AG10803 (cell line): ENCODE measurements around the gene SEC14L3.

Source experiments
- DNase-seq: peaks from one replicate; pipeline ENCODE4 v3.0.0; 2010; ENCODE audit warnings: low read depth
- H3K4me3 ChIP-seq: 2 replicates; pipeline ENCODE4 v1.5.1; 2011; ENCODE audit warnings: mild to moderate bottlenecking, low read length, control low read depth
- TF ChIP-seq, protein P1 (sequence below): conservative IDR thresholded peaks from 2 replicates; pipeline ENCODE4 v1.5.1; 2011; ENCODE audit warnings: mild to moderate bottlenecking, low read length, control low read depth, inconsistent platforms

SEC14L3 gene

DNA sequence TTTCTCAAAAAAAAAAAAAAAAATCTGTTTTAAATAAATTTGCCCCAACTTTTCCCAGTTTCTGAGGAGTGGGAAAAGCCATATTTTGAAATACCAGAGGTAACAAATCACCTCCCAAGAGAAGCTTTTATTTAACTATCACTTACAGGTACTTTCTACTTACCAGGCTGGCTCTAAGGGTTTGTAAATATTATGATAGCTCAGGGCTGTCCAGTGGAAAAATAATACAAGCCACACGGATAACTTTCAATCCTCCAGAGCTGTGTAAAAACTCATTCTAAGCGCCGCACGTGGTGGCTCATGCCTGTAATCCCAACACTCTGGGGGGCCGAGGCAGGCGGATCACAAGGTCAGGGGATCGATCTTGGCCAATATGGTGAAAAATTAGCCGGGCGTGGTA is 39.3 kb upstream of the SEC14L3 start:
- H3K4me3 ChIP-seq = no peak overlapping the region
- DNase-seq = no peak
- TF ChIP-seq, protein P1, sequence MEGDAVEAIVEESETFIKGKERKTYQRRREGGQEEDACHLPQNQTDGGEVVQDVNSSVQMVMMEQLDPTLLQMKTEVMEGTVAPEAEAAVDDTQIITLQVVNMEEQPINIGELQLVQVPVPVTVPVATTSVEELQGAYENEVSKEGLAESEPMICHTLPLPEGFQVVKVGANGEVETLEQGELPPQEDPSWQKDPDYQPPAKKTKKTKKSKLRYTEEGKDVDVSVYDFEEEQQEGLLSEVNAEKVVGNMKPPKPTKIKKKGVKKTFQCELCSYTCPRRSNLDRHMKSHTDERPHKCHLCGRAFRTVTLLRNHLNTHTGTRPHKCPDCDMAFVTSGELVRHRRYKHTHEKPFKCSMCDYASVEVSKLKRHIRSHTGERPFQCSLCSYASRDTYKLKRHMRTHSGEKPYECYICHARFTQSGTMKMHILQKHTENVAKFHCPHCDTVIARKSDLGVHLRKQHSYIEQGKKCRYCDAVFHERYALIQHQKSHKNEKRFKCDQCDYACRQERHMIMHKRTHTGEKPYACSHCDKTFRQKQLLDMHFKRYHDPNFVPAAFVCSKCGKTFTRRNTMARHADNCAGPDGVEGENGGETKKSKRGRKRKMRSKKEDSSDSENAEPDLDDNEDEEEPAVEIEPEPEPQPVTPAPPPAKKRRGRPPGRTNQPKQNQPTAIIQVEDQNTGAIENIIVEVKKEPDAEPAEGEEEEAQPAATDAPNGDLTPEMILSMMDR = no peak

DNA sequence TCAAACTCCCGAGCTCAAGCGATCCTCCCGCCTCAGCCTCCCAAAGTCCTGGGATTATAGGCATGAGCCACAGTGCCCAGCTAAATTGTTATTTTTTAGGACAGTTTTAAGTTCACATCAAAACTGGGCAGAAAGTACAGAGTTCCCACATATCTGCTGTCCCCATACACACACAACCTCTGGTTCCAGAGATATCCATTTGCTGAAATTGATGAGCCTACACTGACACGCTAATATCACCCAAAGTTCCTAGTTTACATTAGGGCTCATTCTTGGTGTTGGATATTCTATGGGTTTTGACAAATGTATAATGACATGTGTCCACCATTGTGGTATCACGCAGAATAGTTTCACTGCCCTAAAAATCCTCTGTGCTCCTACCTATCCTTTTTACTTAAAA is 36.4 kb upstream of the SEC14L3 start:
- H3K4me3 ChIP-seq = no peak overlapping the region
- TF ChIP-seq, protein P1 = no peak
- no peak for DNase-seq

DNA sequence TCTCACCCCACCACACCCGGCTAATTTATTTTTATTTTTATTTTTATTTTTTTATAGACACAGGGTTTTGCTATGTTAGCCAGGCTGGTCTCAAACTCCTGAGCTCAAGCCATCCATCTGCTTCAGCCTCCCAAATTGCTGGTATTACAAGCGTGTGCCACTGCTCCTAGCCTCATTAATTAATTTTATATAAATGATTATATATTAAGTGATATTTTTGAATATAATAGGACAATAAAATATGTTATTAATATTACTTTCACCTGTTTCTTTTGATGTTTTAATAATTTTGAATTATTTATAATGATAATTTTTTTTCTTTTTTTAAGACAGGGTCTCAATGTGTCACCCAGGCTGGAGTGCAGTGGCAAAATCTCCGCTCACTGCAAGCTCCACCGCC is 35.9 kb upstream of the SEC14L3 start:
- no peak for DNase-seq
- no peak overlapping the region for H3K4me3 ChIP-seq
- TF ChIP-seq, protein P1 = no peak

DNA sequence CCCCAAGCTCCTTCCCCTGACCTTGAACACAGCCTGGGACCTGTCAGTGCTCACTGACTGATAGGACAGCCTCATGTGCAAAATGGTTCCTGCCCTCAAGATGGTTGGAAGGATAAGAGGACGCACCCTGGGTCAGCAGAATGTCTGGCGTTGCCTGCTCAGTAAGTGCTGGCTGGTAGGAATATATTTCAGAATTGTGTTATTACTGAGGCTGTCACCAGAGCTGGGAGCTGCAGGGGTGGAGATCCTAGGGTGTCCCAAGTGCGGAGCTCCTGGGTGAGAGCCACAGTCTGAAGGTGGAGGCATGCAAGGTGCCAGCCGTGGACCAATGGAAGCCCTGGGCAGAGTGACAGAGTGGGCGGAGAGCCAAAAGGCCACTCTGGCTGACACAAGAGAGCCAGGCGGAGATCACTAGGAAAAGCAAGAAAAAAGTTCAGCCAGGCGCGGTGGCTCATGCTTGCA is 34.7 kb upstream of the SEC14L3 start:
- DNase-seq = no peak
- no peak overlapping the region for H3K4me3 ChIP-seq
- TF ChIP-seq, protein P1 = no peak

DNA sequence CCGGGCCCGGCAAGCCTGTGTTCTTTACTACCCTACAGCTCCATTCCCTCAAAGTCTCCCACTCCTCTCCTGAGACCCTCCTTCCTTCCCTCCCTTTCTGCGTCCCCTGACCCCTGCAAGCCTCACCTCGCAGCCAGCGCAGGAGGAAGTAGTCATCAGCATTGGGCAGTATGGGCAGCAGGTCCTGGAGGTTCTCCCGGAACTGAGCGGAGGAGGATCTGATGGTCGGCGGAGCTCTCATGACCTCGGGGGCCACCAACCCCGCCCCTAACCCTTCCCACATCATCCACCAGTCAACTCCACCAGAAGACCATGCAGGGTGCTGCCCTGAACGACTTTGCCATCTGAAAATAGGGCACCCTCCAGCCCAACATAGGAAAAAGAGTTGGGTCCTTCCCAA is 31.7 kb upstream of the SEC14L3 start:
- DNase-seq = no peak
- TF ChIP-seq, protein P1 = no peak
- H3K4me3 ChIP-seq = no peak overlapping the region

DNA sequence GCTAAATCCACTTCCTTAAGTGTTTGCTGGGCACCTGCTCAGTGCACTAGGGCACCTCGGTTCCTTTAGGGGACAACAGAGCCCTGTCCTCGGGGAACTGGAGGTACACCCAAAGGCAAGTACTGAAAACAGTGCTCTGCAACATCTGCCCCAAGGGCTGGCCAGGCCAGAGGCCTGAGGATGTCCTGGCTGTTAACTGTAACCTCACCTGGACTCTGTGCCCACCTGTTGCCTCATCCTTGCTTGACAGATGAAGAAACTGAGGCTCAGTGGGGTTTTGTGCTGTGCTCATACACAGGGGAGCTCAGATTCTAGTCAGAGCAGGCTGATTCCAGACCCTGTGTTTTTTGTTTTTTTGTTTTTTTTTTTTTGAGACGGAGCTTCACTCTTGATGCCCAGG is 31.1 kb upstream of the SEC14L3 start:
- no peak overlapping the region for H3K4me3 ChIP-seq
- no peak for DNase-seq
- TF ChIP-seq, protein P1 = no peak

DNA sequence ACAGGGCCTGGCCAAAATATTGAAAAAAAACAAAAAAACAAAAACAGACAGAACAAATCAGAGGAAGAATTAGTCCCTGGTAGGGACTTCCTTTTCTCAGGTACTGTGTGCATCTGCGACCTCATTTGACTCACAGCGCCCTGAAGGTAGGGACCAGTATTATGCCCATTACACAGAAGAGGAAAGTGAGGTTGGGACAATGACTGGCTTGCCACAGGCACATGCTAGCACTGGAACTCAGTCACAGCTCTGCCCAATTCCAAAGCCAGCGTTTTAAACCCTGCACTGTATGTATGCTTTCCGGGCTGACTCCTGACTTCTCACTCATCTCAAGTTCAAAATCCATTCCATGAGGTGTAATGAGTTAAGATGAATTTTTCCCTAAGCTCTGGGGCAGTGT is 30.3 kb upstream of the SEC14L3 start:
- no peak for DNase-seq
- TF ChIP-seq, protein P1 = no peak
- H3K4me3 ChIP-seq = no peak overlapping the region
